HepG2 (cell line): ENCODE data around the gene SEC61B. TPM values are rescaled to one million over a fixed set of nuclear protein-coding genes. Genes with fewer than 3 reads are reported as not detected.

Source experiments
- AHDC1 ChIP-seq: sonication (generic); formaldehyde crosslinking; IDR thresholded peaks from 2 replicates; pipeline ENCODE4 v1.5.1; 2020; ENCODE audit warnings: mild to moderate bottlenecking, missing genetic modification reagents, borderline replicate concordance
- HNRNPUL1 ChIP-seq: fragments of 200-400 bp; formaldehyde crosslinking; IDR thresholded peaks from 2 replicates; pipeline ENCODE4 v1.6.1; 2017; ENCODE audit warnings: low read depth, mild to moderate bottlenecking, low read length, moderate library complexity
- HOXA7 ChIP-seq: sonication (generic); formaldehyde crosslinking; IDR thresholded peaks from 2 replicates; pipeline ENCODE4 v1.8.1; 2022; ENCODE audit warnings: mild to moderate bottlenecking, missing genetic modification reagents, moderate library complexity
- JUN ChIP-seq: sonication (generic); formaldehyde crosslinking; IDR thresholded peaks from 2 replicates; pipeline ENCODE4 v1.4.0; 2020; ENCODE audit warnings: mild to moderate bottlenecking, missing genetic modification reagents
- KLF12 ChIP-seq: sonication (generic); formaldehyde crosslinking; IDR thresholded peaks from 2 replicates; pipeline ENCODE4 v1.4.0; 2020; ENCODE audit warnings: missing genetic modification reagents, borderline replicate concordance
- MTF2 ChIP-seq: sonication (generic); formaldehyde crosslinking; IDR thresholded peaks from 2 replicates; pipeline ENCODE4 v1.5.0; 2020; ENCODE audit warnings: missing genetic modification reagents, borderline replicate concordance
- POGK ChIP-seq: sonication (generic); formaldehyde crosslinking; conservative IDR thresholded peaks from 2 replicates; pipeline ENCODE4 v1.8.0; 2022; ENCODE audit warnings: mild to moderate bottlenecking, moderate library complexity, missing genetic modification reagents
- RAD51 ChIP-seq: fragments of 450-650 bp; IDR thresholded peaks from 2 replicates; pipeline ENCODE4 v1.6.1; 2016; ENCODE audit warnings: borderline replicate concordance
- SMC3 ChIP-seq: IDR thresholded peaks from 2 replicates; pipeline ENCODE4 v1.6.1; 2011; ENCODE audit warnings: low read length, improper control_type of control experiment
- SP4 ChIP-seq: sonication (generic); formaldehyde crosslinking; IDR thresholded peaks from 2 replicates; pipeline ENCODE4 v1.8.1; 2023; ENCODE audit warnings: mild to moderate bottlenecking, missing genetic modification reagents
- ZBTB38 ChIP-seq: sonication (generic); formaldehyde crosslinking; IDR thresholded peaks from 2 replicates; pipeline ENCODE4 v1.5.1; 2020; ENCODE audit warnings: mild to moderate bottlenecking, missing genetic modification reagents
- ZNF749 ChIP-seq: sonication (generic); formaldehyde crosslinking; IDR thresholded peaks from 2 replicates; pipeline ENCODE4 v1.8.0; 2022; ENCODE audit warnings: mild to moderate bottlenecking, missing genetic modification reagents, moderate library complexity, borderline replicate concordance
- polyA plus RNA-seq, 8 experiments: library from polyadenylated mRNA; depleted of rRNA in 3 of 8; stranded (reverse) in 7 of 8; unstranded in 1 of 8; fragments of >200 nt; fragmentation: Illumina TruSeq in 4 of 8; extraction: Trizol in 4 of 8; gene quantifications; 2 replicates each; pipeline versions ENCODE4 v1.2.1 to v1.2.3, GENCODE V29; 2011 to 2016; ENCODE audit warnings: low read depth in 4 of 8, missing spikeins in 1 of 8, mixed read lengths in 1 of 8; ENCODE audit not compliant: insufficient read depth in 1 of 8
- total RNA-seq, 5 experiments: library from RNA; depleted of rRNA; stranded (reverse); fragments of >200 nt; fragmentation: Illumina TruSeq; extraction: Trizol; gene quantifications; 2 replicates each; pipeline ENCODE4 v1.2.3, GENCODE V29; 2016; ENCODE audit warnings: low read depth in 1 of 5
- TF ChIP-seq, protein P1 (sequence below): sonication (generic); formaldehyde crosslinking; IDR thresholded peaks from 2 replicates; pipeline ENCODE4 v1.5.1; 2020; ENCODE audit warnings: missing genetic modification reagents, mild to moderate bottlenecking, borderline replicate concordance
- TF ChIP-seq, protein P2 (sequence below): sonication (generic); formaldehyde crosslinking; conservative IDR thresholded peaks from 2 replicates; pipeline ENCODE4 v1.8.0; 2022; ENCODE audit warnings: low read depth, missing genetic modification reagents
- TF ChIP-seq, protein P3 (sequence below): sonication (generic); formaldehyde crosslinking; IDR thresholded peaks from 2 replicates; pipeline ENCODE4 v1.9.0; 2022; ENCODE audit warnings: missing genetic modification reagents, mild to moderate bottlenecking, borderline replicate concordance

Gene SEC61B
- total and polyA plus RNA-seq, 2 of the 13 experiments (the other 11 are each of a cell fraction or from before 2014, with no cell fraction given), result 191 to 368 TPM

- TF ChIP-seq POGK (CRISPR knock-in tag) (peak; percentile 89), AHDC1 (CRISPR knock-in tag) (peak; percentile 32; the same call in 1 of the 2 replicates), SMC3 (no peak), ZNF749 (CRISPR knock-in tag) (peak; percentile 43; the same call in 1 of the 2 replicates), ZBTB38 (CRISPR knock-in tag) (peak; percentile 63; the same call in 1 of the 2 replicates), SP4 (CRISPR knock-in tag) (peak; percentile 66; the same call in 1 of the 2 replicates), HNRNPUL1 (0 out of 2 replicates have a peak, but pooled peaks have one; percentile 40), MTF2 (CRISPR knock-in tag) (peak; percentile 48; the same call in 1 of the 2 replicates), RAD51 (no peak), HOXA7 (CRISPR knock-in tag) (no peak), JUN (no peak), KLF12 (CRISPR knock-in tag) (peak; percentile 61)
- TF ChIP-seq, protein P1, sequence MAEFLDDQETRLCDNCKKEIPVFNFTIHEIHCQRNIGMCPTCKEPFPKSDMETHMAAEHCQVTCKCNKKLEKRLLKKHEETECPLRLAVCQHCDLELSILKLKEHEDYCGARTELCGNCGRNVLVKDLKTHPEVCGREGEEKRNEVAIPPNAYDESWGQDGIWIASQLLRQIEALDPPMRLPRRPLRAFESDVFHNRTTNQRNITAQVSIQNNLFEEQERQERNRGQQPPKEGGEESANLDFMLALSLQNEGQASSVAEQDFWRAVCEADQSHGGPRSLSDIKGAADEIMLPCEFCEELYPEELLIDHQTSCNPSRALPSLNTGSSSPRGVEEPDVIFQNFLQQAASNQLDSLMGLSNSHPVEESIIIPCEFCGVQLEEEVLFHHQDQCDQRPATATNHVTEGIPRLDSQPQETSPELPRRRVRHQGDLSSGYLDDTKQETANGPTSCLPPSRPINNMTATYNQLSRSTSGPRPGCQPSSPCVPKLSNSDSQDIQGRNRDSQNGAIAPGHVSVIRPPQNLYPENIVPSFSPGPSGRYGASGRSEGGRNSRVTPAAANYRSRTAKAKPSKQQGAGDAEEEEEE, result peak; percentile 93; the same call in 1 of the 2 replicates
- TF ChIP-seq, protein P2, sequence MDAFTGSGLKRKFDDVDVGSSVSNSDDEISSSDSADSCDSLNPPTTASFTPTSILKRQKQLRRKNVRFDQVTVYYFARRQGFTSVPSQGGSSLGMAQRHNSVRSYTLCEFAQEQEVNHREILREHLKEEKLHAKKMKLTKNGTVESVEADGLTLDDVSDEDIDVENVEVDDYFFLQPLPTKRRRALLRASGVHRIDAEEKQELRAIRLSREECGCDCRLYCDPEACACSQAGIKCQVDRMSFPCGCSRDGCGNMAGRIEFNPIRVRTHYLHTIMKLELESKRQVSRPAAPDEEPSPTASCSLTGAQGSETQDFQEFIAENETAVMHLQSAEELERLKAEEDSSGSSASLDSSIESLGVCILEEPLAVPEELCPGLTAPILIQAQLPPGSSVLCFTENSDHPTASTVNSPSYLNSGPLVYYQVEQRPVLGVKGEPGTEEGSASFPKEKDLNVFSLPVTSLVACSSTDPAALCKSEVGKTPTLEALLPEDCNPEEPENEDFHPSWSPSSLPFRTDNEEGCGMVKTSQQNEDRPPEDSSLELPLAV (CRISPR knock-in tag), result no peak
- TF ChIP-seq, protein P3, sequence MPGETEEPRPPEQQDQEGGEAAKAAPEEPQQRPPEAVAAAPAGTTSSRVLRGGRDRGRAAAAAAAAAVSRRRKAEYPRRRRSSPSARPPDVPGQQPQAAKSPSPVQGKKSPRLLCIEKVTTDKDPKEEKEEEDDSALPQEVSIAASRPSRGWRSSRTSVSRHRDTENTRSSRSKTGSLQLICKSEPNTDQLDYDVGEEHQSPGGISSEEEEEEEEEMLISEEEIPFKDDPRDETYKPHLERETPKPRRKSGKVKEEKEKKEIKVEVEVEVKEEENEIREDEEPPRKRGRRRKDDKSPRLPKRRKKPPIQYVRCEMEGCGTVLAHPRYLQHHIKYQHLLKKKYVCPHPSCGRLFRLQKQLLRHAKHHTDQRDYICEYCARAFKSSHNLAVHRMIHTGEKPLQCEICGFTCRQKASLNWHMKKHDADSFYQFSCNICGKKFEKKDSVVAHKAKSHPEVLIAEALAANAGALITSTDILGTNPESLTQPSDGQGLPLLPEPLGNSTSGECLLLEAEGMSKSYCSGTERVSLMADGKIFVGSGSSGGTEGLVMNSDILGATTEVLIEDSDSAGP (CRISPR knock-in tag), result peak; percentile 90
These were observed at the start of gene SEC61B, which contains the start of gene ALG2 (continued) for GRCh38 chr9:99221621-99222415.
